Transverse colon (tissue), 4 donors: ENCODE data around the gene TRMT61A. TPM values are rescaled to one million over a fixed set of nuclear protein-coding genes. Genes with fewer than 3 reads are reported as not detected.

ENCODE experiments used
- DNase-seq: peaks from one replicate; pipeline ENCODE4 v3.0.0-alpha.2; 2019
- H3K27ac ChIP-seq, 4 donors: fragments of 200-600 bp; sonication (generic); 2 replicates each; pipeline ENCODE4 v1.5.1; 2016 to 2018; ENCODE audit warnings: inconsistent platforms in 4 of 4
- H3K27me3 ChIP-seq: fragments of 200-600 bp; sonication (generic); 2 replicates; pipeline ENCODE4 v1.5.1; 2017; ENCODE audit warnings: inconsistent platforms
- H3K36me3 ChIP-seq, 4 donors: fragments of 200-600 bp; sonication (generic); 2 replicates each; pipeline ENCODE4 v1.5.1; 2017 to 2019; ENCODE audit warnings: inconsistent platforms in 4 of 4
- H3K4me1 ChIP-seq, 4 donors: fragments of 200-600 bp; sonication (generic); 2 replicates each; pipeline ENCODE4 v1.5.1; 2017 to 2020; ENCODE audit warnings: inconsistent platforms in 4 of 4
- H3K4me3 ChIP-seq, 4 donors: fragments of 200-600 bp; sonication (generic); 1 replicate in 1 of 4; 2 replicates in 3 of 4; pipeline versions ENCODE4 v1.5.1 to v1.6.1; 2017 to 2019; ENCODE audit warnings: inconsistent platforms in 4 of 4
- H3K9me3 ChIP-seq, 2 donors: fragments of 200-600 bp; sonication (generic); 2 replicates each; pipeline ENCODE4 v1.5.1; 2017 to 2019; ENCODE audit warnings: inconsistent platforms in 2 of 2
- EP300 ChIP-seq: sonication (generic); formaldehyde crosslinking; IDR thresholded peaks from one replicate; pipeline ENCODE4 v1.6.1; 2017; ENCODE audit warnings: antibody characterized with exemption, low read depth
- POLR2A ChIP-seq: fragments of 450-650 bp; IDR thresholded peaks from one replicate; pipeline ENCODE4 v1.6.1; 2016; ENCODE audit warnings: antibody characterized with exemption, mild to moderate bottlenecking, moderate library complexity
- POLR2AphosphoS5 ChIP-seq, 3 donors: sonication (generic); formaldehyde crosslinking; IDR thresholded peaks; one replicate each; pipeline ENCODE4 v1.6.1; 2016; ENCODE audit warnings: antibody characterized with exemption in 3 of 3
- WGBS, 2 donors: methylation state at CpG; one replicate each; pipeline ENCODE4 v1.1.5; 2018; ENCODE audit warnings: low coverage in 1 of 2; 5-methylcytosine and 5-hydroxymethylcytosine counted together
- in situ Hi-C, 4 donors: fragments of 200-750 bp; cut with MboI; loops; one replicate each; pipeline versions ENCODE4 v1.15.0 to v1.15.1; 2017; ENCODE audit warnings: low sequenced_read_pairs in 3 of 4, low pct_ligation_motif_present in 1 of 4, low pct_unique_long_range_greater_than_20kb in 1 of 4
- intact Hi-C: fragments of 100-400 bp; cut with DNase I; formaldehyde crosslinking; loops from one replicate; pipeline ENCODE4 v1.15.1; 2023; ENCODE audit warnings: low total_unique reads
- total RNA-seq, 4 donors: library from RNA; depleted of rRNA; stranded (reverse); fragments of >200 nt; gene quantifications; one replicate each; pipeline ENCODE4 v1.1.0, GENCODE V29; 2016
- TF ChIP-seq, protein P1 (sequence below), 5 experiments: fragments of 200-600 bp in 3 of 5; fragments of 450-650 bp in 2 of 5; sonication (generic) in 3 of 5; IDR thresholded peaks; 1 replicate in 2 of 5; 2 replicates in 3 of 5; pipeline ENCODE4 v1.5.1; 2016 to 2017; ENCODE audit warnings: antibody characterized with exemption in 5 of 5, inconsistent platforms in 3 of 5, mild to moderate bottlenecking in 2 of 5, moderate library complexity in 1 of 5

The TRMT61A gene
- total RNA-seq, 4 donors from 2014 or later = 12.2 to 38.2 (median 14.1) TPM

DNA sequence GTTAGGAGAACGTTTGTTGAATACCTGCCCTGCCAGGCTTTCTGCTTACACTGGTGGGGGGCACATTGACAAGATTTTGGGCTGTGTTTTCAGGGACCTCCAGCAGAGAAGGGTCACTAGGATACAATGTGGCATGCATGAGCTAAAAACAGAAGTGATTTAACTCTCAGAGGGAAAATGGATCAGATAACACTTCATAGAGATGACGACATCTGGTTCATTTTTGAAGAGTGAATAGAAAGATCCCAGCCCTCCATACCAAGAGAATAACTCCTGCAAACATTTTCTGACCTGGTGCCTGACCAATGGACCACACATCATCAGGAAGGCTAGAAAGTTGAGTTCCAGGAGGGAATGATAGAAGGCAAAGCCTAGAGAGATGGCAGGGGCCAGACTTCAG lies 40.0 kb upstream of the TRMT61A start:
- TF ChIP-seq EP300 (no peak), POLR2A (no peak), POLR2AphosphoS5 (IDR thresholded peaks at IDR 0.05) (no peak)
- TF ChIP-seq, protein P1, sequence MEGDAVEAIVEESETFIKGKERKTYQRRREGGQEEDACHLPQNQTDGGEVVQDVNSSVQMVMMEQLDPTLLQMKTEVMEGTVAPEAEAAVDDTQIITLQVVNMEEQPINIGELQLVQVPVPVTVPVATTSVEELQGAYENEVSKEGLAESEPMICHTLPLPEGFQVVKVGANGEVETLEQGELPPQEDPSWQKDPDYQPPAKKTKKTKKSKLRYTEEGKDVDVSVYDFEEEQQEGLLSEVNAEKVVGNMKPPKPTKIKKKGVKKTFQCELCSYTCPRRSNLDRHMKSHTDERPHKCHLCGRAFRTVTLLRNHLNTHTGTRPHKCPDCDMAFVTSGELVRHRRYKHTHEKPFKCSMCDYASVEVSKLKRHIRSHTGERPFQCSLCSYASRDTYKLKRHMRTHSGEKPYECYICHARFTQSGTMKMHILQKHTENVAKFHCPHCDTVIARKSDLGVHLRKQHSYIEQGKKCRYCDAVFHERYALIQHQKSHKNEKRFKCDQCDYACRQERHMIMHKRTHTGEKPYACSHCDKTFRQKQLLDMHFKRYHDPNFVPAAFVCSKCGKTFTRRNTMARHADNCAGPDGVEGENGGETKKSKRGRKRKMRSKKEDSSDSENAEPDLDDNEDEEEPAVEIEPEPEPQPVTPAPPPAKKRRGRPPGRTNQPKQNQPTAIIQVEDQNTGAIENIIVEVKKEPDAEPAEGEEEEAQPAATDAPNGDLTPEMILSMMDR (IDR thresholded peaks at IDR 0.05) = no peak
- H3K4me3 ChIP-seq = no peak overlapping the region
- no peaks in the 10 kb centered on the region for H3K4me1 ChIP-seq
- no peaks in the 10 kb centered on the region for H3K9me3 ChIP-seq
- intact Hi-C loops = no loop called here
- WGBS, 2 donors = 86 to 91% methylated on average over 2 of the region's 2 CpGs
- in situ Hi-C loops = no loop called here
- peaks cover 0 to 29% (median 10%) of the 10 kb centered on the region in 4 donors for H3K36me3 ChIP-seq
- DNase-seq = no peak
- H3K27me3 ChIP-seq = no peaks in the 10 kb centered on the region
- no peak overlapping the region for H3K27ac ChIP-seq

DNA sequence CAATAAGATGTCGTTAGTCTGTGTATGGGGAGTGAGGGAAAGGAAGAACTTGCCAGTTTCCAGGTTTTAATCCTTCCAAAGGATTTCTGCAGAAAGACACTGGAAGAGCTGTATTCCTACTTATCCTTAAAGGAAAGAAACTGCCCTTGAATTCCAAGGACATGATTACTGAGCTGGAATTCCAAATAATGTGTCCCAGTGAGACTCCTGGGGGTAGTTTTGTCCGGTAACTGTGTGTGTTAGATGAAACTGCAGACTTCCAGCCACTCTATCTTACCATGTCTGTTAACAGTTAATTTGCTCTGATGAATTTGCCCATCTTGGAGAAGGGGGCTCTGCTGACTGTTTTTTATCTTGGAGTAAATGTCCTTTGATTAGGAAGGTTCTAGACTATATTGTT lies 39.4 kb upstream of the TRMT61A start:
- WGBS, 2 donors = 91 to 100% methylated on average over 1 to 2 of the region's 2 CpGs
- intact Hi-C loops = no loop called here

DNA sequence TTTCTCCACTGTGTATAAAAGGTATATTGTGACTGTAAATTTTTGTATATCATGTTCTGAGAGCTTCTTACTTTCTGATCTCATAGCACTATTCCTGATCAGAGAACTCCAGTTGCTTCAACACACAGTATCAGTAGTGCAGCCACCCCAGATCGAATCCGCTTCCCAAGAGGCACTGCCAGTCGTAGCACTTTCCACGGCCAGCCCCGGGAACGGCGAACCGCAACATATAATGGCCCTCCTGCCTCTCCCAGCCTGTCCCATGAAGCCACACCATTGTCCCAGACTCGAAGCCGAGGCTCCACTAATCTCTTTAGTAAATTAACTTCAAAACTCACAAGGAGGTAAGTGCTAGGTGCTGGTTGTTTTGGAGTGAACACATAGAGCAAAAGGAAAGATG lies 37.3 kb upstream of the TRMT61A start:
- intact Hi-C loops = no loop called here
- in situ Hi-C loops = no loop called here
- 96 to 100% methylated on average over 4 to 10 of the region's 10 CpGs for WGBS, 2 donors

More for the DNA sequence above, 39.4 kb upstream of the TRMT61A start:
- no peak for DNase-seq
- no peak overlapping the region for H3K4me3 ChIP-seq
- no peaks in the 10 kb centered on the region for H3K27me3 ChIP-seq
- no peaks in the 10 kb centered on the region for H3K4me1 ChIP-seq
- no peak overlapping the region for H3K27ac ChIP-seq
- in situ Hi-C loops = no loop called here
- TF ChIP-seq, protein P1 (IDR thresholded peaks at IDR 0.05) = no peak
- TF ChIP-seq POLR2AphosphoS5 (IDR thresholded peaks at IDR 0.05) (no peak), EP300 (no peak), POLR2A (no peak)
- no peaks in the 10 kb centered on the region for H3K9me3 ChIP-seq
- peaks cover 0 to 29% (median 8%) of the 10 kb centered on the region in 4 donors for H3K36me3 ChIP-seq

DNA sequence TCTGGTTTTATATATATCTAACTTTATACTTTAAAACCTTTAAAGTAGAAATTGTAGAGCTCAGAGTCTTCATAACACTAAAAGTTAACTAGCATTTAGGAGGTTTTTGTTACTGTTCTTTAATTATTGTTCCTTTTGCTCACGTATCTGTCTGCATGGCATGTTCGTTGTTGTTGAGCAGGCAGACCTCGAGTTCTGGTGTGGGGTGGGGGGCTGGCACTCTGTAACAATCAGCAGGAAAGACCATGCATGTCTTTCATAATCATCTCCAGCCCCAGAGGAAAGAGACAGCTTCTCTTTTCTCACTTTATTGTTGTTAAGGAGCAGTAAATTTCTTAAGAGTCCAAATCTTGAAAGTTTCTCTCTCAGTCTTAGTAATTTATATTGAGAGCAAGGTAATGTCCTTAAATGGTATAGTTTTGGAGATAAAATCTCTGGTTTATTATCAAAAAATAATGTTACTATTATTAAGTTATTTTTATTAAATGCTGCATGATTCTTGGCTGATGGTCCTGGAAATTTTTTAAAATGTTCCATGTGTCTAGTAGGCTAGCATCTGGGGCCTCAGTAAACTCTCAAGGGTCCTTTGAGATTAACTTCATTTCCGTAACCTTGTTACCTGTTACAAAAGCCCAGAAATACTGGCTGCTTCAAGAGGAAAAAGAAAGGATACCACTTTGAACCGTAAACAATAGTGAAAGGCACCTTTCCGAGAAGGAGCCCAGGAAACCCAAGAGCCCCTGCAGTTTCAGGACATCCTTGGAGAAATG lies 36.7 kb upstream of the TRMT61A start:
- intact Hi-C loops = no loop called here
- no peak overlapping the region for H3K4me3 ChIP-seq
- WGBS, 2 donors = 73 to 88% methylated on average over 4 to 6 of the region's 6 CpGs

More for the DNA sequence above, 37.3 kb upstream of the TRMT61A start:
- TF ChIP-seq POLR2AphosphoS5 (IDR thresholded peaks at IDR 0.05) = no peak
- TF ChIP-seq POLR2A = no peak
- H3K36me3 ChIP-seq = peaks cover 0 to 33% (median 11%) of the 10 kb centered on the region in 4 donors
- no peak overlapping the region for H3K27ac ChIP-seq
- H3K9me3 ChIP-seq = no peaks in the 10 kb centered on the region
- no peaks in the 10 kb centered on the region for H3K4me1 ChIP-seq
- H3K4me3 ChIP-seq = no peak overlapping the region
- H3K27me3 ChIP-seq = no peaks in the 10 kb centered on the region
- DNase-seq = no peak

More for the DNA sequence above, 36.7 kb upstream of the TRMT61A start:
- H3K9me3 ChIP-seq = no peaks in the 10 kb centered on the region
- H3K36me3 ChIP-seq = peaks cover 0 to 31% (median 11%) of the 10 kb centered on the region in 4 donors
- no peaks in the 10 kb centered on the region for H3K27me3 ChIP-seq
- in situ Hi-C loops = no loop called here
- no peaks in the 10 kb centered on the region for H3K4me1 ChIP-seq
- no peak for DNase-seq
- TF ChIP-seq POLR2AphosphoS5 (IDR thresholded peaks at IDR 0.05) = no peak
- TF ChIP-seq POLR2A = no peak
- TF ChIP-seq, protein P1 (IDR thresholded peaks at IDR 0.05) = no peak
- no peak for TF ChIP-seq EP300
- no peak overlapping the region for H3K27ac ChIP-seq
